C4-2B (cell line): ENCODE measurements around the gene OR10A4.
"Not testable (repeated sequence)": the region's sequence is repeated elsewhere in the genome, so short reads cannot be mapped to it uniquely, and the experiment has no call there.

Experiments used
- H3K27ac ChIP-seq: fragments of 450-650 bp; 2 replicates; pipeline ENCODE4 v1.5.1; 2017
- CTCF ChIP-seq: fragments of 450-650 bp; conservative IDR thresholded peaks from 2 replicates; pipeline ENCODE4 v1.5.1; 2017; ENCODE audit warnings: mild to moderate bottlenecking
- ZFX ChIP-seq: fragments of 450-650 bp; IDR thresholded peaks from 2 replicates; pipeline ENCODE4 v1.6.1; 2017

The OR10A4 gene

DNA sequence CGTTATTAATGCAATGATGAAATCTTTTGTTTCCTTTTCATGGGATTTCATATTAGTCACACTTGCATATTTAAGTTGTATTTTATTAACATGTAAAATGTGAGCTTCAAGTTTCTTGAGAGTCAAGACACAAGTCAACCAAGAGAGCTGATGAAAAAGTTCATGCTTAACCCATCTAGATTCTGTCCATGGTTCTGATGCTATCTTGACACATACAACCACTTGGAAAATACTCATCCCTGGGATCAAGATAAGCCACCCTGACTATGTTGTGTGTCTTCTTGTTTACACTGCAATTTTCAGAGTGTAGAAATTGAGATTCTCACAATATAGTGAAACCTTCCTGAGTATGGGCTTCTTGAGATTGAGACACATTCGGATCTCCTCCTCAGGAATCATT is 664 bp upstream of the OR10A4 start:
- no peak overlapping the region for H3K27ac ChIP-seq
- TF ChIP-seq CTCF (no peak), ZFX (no peak)

DNA sequence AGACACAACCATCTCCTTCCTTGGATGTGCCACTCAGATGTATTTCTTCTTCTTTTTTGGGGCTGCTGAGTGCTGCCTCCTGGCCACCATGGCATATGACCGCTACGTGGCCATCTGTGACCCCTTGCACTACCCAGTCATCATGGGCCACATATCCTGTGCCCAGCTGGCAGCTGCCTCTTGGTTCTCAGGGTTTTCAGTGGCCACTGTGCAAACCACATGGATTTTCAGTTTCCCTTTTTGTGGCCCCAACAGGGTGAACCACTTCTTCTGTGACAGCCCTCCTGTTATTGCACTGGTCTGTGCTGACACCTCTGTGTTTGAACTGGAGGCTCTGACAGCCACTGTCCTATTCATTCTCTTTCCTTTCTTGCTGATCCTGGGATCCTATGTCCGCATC is 489 bp downstream of the OR10A4 start:
- no peak for TF ChIP-seq CTCF
- TF ChIP-seq ZFX: no peak
- H3K27ac ChIP-seq: no peak overlapping the region

- TF ChIP-seq CTCF: no peak
- no peak for TF ChIP-seq ZFX
Observed at GRCh38 chr11:6882751-6883150, 6.3 kb downstream of the OR10A4 start.

DNA sequence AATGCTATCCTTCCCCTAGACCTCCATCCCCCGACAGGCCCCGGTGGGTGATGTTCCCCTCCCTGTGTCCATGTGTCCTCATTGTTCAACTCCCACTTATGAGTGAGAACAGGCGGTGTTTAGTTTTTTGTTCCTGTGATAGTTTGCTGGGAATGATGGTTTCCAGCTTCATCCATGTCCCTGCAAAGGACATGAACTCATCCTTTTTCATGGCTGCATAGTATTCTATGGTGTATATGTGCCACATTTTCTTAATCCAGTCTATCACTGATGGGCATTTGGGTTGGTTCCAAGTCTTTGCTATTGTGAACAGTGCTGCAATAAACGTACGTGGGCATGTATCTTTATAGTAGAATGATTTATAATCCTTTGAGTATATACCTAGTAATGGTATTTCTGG is 11.3 kb downstream of the OR10A4 start:
- not testable (repeated sequence) for H3K27ac ChIP-seq

More at GRCh38 chr11:6882751-6883150, 6.3 kb downstream of the OR10A4 start:
- no peak overlapping the region for H3K27ac ChIP-seq

GRCh38 chr11:6888830-6889229 is 12.4 kb downstream of the OR10A4 start:
- TF ChIP-seq ZFX (no peak), CTCF (no peak)
- no peak overlapping the region for H3K27ac ChIP-seq

DNA sequence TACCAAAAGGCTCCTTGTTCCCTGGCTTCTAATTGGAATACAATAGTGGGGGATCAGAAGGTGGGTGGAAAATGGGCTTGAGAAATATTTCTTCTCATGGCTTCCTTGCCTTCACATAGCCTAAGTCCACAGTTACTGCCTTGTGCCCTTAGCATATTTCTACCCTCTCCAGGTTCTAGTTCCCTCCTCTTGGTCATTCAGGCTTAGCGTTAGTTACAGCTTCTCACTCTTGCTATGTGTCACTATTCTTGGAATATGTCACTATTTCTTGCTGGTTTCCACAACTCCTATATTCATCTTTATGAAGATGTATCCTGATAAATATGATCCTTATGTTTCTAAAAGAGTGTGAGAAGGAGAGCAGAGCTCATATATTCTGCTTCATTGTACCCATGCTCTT is 13.4 kb downstream of the OR10A4 start:
- no peak overlapping the region for H3K27ac ChIP-seq
- TF ChIP-seq CTCF (no peak), ZFX (no peak)

DNA sequence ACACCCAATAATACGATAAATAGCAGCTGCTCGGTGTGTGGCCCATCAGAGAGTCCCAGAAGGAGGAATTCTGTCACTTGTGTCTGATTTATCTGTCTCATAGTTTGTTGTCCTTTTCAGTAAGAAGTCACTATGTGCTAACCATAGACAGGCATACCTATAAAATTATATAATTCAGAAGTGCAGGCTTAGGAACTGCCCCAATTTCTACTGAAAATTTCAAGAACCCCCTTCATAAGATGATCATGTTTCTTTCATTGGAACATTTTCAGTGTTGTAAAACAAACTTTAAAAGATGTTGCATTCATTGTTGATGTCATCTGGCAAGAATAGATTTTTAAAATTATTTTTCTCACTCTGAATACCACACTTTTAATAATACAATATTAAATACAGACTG is 16.0 kb downstream of the OR10A4 start, which contains the start of gene OR2D2:
Gene OR2D2, minus strand, starts transcription at position 101 of the 400 bp plus-strand sequence. Its CDS starts 0 bp downstream, at position 101.
- TF ChIP-seq CTCF: no peak
- TF ChIP-seq ZFX: no peak
- no peak within 1 kb of the TSS for H3K27ac ChIP-seq

- H3K27ac ChIP-seq: no peak overlapping the region
- TF ChIP-seq CTCF (no peak), ZFX (no peak)
Observed at GRCh38 chr11:6894097-6894496, 17.7 kb downstream of the OR10A4 start.
